ENCODE data around the gene COPS8.

The COPS8 gene

GRCh38 chr2:237141571-237142051 is 55.9 kb downstream of the COPS8 start:
- Histone ChIP-seq H3K4me3 (no peak overlapping the region), H3K27me3 (no peaks in the 10 kb centered on the region), H3K27ac (peak overlapping the region; percentile 3 to 57), H3K4me1 (peaks cover 0 to 5% (median 0%) of the 10 kb centered on the region in 4 donors), H3K36me3 (no peaks in the 10 kb centered on the region), H3K9me3 (peaks cover 0 to 12% (median 0%) of the 10 kb centered on the region in 3 donors)
- DNase-seq = no peak
- intact Hi-C loops (cut with DNase I; ENCODE audit: low total_unique reads) = no loop called here
- TF ChIP-seq, protein P1, sequence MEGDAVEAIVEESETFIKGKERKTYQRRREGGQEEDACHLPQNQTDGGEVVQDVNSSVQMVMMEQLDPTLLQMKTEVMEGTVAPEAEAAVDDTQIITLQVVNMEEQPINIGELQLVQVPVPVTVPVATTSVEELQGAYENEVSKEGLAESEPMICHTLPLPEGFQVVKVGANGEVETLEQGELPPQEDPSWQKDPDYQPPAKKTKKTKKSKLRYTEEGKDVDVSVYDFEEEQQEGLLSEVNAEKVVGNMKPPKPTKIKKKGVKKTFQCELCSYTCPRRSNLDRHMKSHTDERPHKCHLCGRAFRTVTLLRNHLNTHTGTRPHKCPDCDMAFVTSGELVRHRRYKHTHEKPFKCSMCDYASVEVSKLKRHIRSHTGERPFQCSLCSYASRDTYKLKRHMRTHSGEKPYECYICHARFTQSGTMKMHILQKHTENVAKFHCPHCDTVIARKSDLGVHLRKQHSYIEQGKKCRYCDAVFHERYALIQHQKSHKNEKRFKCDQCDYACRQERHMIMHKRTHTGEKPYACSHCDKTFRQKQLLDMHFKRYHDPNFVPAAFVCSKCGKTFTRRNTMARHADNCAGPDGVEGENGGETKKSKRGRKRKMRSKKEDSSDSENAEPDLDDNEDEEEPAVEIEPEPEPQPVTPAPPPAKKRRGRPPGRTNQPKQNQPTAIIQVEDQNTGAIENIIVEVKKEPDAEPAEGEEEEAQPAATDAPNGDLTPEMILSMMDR (IDR thresholded peaks at IDR 0.05) = no peak

- no peaks in the 10 kb centered on the region for H3K27me3 ChIP-seq
- H3K9me3 ChIP-seq = peaks cover 0 to 27% (median 9%) of the 10 kb centered on the region in 3 donors
- no peaks in the 10 kb centered on the region for H3K36me3 ChIP-seq
- intact Hi-C loops (cut with DNase I; ENCODE audit: low total_unique reads) = no loop called here
- H3K27ac ChIP-seq = peak overlapping the region; percentile 51 to 57
- H3K4me1 ChIP-seq = peaks cover 0 to 5% (median 0%) of the 10 kb centered on the region in 4 donors
- no peak overlapping the region for H3K4me3 ChIP-seq
- TF ChIP-seq, protein P1 (IDR thresholded peaks at IDR 0.05) = no peak
- DNase-seq = no peak
These were observed 57.4 kb downstream of the COPS8 start for GRCh38 chr2:237143118-237143517.

- no peaks in the 10 kb centered on the region for H3K27me3 ChIP-seq
- intact Hi-C loops (cut with DNase I; ENCODE audit: low total_unique reads) = no loop called here
- no peak for DNase-seq
- H3K4me3 ChIP-seq = no peak overlapping the region
- peak overlapping the region; percentile 51 to 57 for H3K27ac ChIP-seq
- H3K36me3 ChIP-seq = no peaks in the 10 kb centered on the region
- H3K4me1 ChIP-seq = peaks cover 0 to 5% (median 0%) of the 10 kb centered on the region in 4 donors
- peaks cover 0 to 31% (median 9%) of the 10 kb centered on the region in 3 donors for H3K9me3 ChIP-seq
- TF ChIP-seq, protein P1 (IDR thresholded peaks at IDR 0.05) = no peak
These were observed 58.2 kb downstream of the COPS8 start for GRCh38 chr2:237143676-237144440.

DNA sequence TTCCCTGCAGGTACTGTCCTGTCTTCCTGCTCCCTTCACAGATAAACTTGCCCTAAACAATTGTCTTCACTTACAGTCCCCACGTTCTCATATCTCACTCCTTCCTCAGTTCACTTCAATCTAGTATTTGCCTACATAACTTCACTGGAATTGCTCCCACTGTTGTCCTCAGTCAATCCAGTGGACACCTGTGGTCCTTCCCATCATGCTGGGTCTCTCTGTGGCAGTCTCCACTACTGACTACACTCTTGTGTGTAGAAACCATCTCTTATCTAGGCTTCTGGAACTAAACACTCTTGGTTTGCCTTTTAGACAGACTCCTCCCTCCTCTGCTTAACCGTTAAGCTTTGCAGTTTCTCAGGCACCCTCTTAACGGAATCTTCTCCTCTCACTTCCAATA is 58.8 kb downstream of the COPS8 start:
- peaks cover 0 to 31% (median 9%) of the 10 kb centered on the region in 3 donors for H3K9me3 ChIP-seq
- H3K4me1 ChIP-seq = peaks cover 0 to 5% (median 0%) of the 10 kb centered on the region in 4 donors
- DNase-seq = no peak
- intact Hi-C loops (cut with DNase I; ENCODE audit: low total_unique reads) = no loop called here
- no peaks in the 10 kb centered on the region for H3K27me3 ChIP-seq
- TF ChIP-seq, protein P1 (IDR thresholded peaks at IDR 0.05) = no peak
- H3K27ac ChIP-seq = peak overlapping the region; percentile 33 to 43
- no peak overlapping the region for H3K4me3 ChIP-seq
- no peaks in the 10 kb centered on the region for H3K36me3 ChIP-seq

DNA sequence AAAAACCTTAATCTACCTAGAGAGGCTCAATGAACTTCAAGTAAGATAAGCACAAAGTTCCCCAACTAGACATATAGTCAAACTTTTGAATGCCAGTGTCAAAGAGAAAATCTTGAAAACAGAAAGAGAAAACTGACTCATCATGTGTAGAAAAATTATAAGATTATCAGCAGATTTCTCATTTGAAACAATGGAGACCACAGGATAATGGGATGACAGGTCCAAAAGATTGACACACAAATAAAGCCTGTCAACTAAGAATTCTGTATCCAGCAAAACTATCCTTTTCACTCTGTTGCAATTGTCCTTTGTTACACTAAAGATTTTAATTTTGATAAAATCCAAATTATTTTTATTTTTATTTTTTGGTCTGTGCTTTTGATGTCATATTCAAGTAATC is 61.6 kb downstream of the COPS8 start:
- Histone ChIP-seq H3K9me3 (peaks cover 0 to 31% (median 9%) of the 10 kb centered on the region in 3 donors), H3K4me1 (peaks cover 0 to 5% (median 0%) of the 10 kb centered on the region in 4 donors), H3K27ac (no peak overlapping the region), H3K4me3 (no peak overlapping the region), H3K36me3 (no peaks in the 10 kb centered on the region), H3K27me3 (no peaks in the 10 kb centered on the region)
- no peak for DNase-seq
- TF ChIP-seq, protein P1 (IDR thresholded peaks at IDR 0.05) = no peak
- intact Hi-C loops (cut with DNase I; ENCODE audit: low total_unique reads) = no loop called here
